Heart left ventricle (tissue), 16 donors: ENCODE results near the gene ADSS1. TPM values are rescaled to one million over a fixed set of nuclear protein-coding genes. Genes with fewer than 3 reads are reported as not detected.
A peak's percentile ranks its signal among the peaks of the same experiment; 100 is the strongest.

Source experiments
- ATAC-seq, 4 donors: fragments of 200-7000 bp; cut with Tn5 transposase; one replicate each; pipeline ENCODE4 v1.9.1; 2020 to 2022; ENCODE audit warnings: moderate library complexity in 4 of 4, mild to moderate bottlenecking in 3 of 4, moderate number of reproducible peaks in 1 of 4
- DNase-seq, 5 donors: peaks; one replicate each; pipeline ENCODE4 v3.0.0-alpha.2; 2020
- H3K27ac ChIP-seq, 12 donors: fragments of 200-600 bp; sonication (generic) in 4 of 12; one replicate each; pipeline versions ENCODE4 v1.5.0 to v1.8.0; 2016 to 2022; ENCODE audit warnings: mild to moderate bottlenecking in 2 of 12
- H3K27me3 ChIP-seq, 9 donors: fragments of 200-600 bp; sonication (generic) in 2 of 9; one replicate each; pipeline versions ENCODE4 v1.5.1 to v1.8.0; 2016 to 2022; ENCODE audit warnings: mild to moderate bottlenecking in 3 of 9
- H3K36me3 ChIP-seq, 9 donors: fragments of 200-600 bp; sonication (generic) in 2 of 9; one replicate each; pipeline versions ENCODE4 v1.5.0 to v1.8.0; 2018 to 2022; ENCODE audit warnings: mild to moderate bottlenecking in 2 of 9
- H3K4me1 ChIP-seq, 12 donors: fragments of 200-600 bp; sonication (generic) in 4 of 12; one replicate each; pipeline versions ENCODE4 v1.5.0 to v1.8.0; 2016 to 2022; ENCODE audit warnings: mild to moderate bottlenecking in 3 of 12
- H3K4me3 ChIP-seq, 12 donors: fragments of 200-600 bp; sonication (generic) in 4 of 12; one replicate each; pipeline versions ENCODE4 v1.5.0 to v1.8.0; 2017 to 2022; ENCODE audit warnings: mild to moderate bottlenecking in 9 of 12, moderate library complexity in 4 of 12
- H3K9me3 ChIP-seq, 12 donors: fragments of 200-600 bp; sonication (generic) in 4 of 12; one replicate each; pipeline versions ENCODE4 v1.5.0 to v1.8.0; 2016 to 2022; ENCODE audit warnings: mild to moderate bottlenecking in 1 of 12
- CTCF ChIP-seq, 12 donors: fragments of 200-600 bp; sonication (generic) in 4 of 12; IDR thresholded peaks; one replicate each; pipeline versions ENCODE4 v1.5.0 to v1.8.0; 2018 to 2022; ENCODE audit warnings: antibody characterized with exemption in 12 of 12, mild to moderate bottlenecking in 5 of 12
- POLR2A ChIP-seq, 2 donors: fragments of 450-650 bp; IDR thresholded peaks; one replicate each; pipeline ENCODE4 v1.6.1; 2017; ENCODE audit warnings: antibody characterized with exemption in 2 of 2, mild to moderate bottlenecking in 2 of 2, moderate library complexity in 2 of 2
- WGBS, 4 donors: extraction: QIAGEN DNeasy Blood & Tissue Kit in 2 of 4; methylation state at CpG; one replicate each; pipeline versions ENCODE4 v1.1.5 to v1.1.7; 2013 to 2018; 5-methylcytosine and 5-hydroxymethylcytosine counted together
- intact Hi-C, 10 donors: fragments of 100-400 bp; cut with DNase I; formaldehyde crosslinking; loops; one replicate each; pipeline versions ENCODE4 v1.11.1 to v1.14.2; 2022
- polyA plus RNA-seq, 2 donors: library from polyadenylated mRNA; stranded (reverse); fragments of 200-250 nt; gene quantifications; one replicate each; pipeline ENCODE4 v1.2.3, GENCODE V29; 2013
- total RNA-seq, 9 donors: library from RNA; depleted of rRNA in 2 of 9; stranded (reverse); fragments of >200 nt in 2 of 9; fragmentation: NEBNext Ultra II Directional in 3 of 9; extraction: Animal tissue kit (Norgen Biotek cat#: 25700) in 3 of 9; gene quantifications; one replicate each; pipeline versions ENCODE4 v1.1.0 to v1.2.4, GENCODE V29; 2016 to 2023
- donor health status: ischemic (EF 13 %, LVEDD 7.1; RV severe dilation, severe dysfunction).
- donor health status: healthy with polysubstance abuse.
- donor health status: DM: no; HTN: yes; CAD: no.
- donor health status: DM: no; HTN: no; CAD: no.
- donor health status: ischemic (EF 25% LVEDD 6.9; RV normal size, moderate dysfunction).
- donor health status: ischemic (EF 25% LVEDD 5.7; RV mildly dilated, moderate dysfunction).
- donor health status: healthy.
- donor health status: DM: yes; HTN: yes; CAD: no.
- donor health status: ischemic (EF 35%, LVEDD 5.7; RV mildly dilated, moderate dysfunction).
- donor health status: nonischemic (EF 11% LVEDD 7.7; RV severe dilation, severe dysfunction).
- donor health status: DM: yes; HTN: yes; CAD: no.
- donor health status: PGD.
- donor health status: ischemic (EF 29% LVEDD 5.4; RV normal size, mild dysfunction).
- donor health status: nonischemic (EF 23%, LVEDD 6.1; RV moderate dilation, normal function).

Gene ADSS1
- total and polyA plus RNA-seq, 11 donors: 64.7 to 258 (median 160) TPM

GRCh38 chr14:104694991-104695659, 28.9 kb upstream of the ADSS1 start:
- no peaks in the 10 kb centered on the region for H3K9me3 ChIP-seq
- TF ChIP-seq CTCF (IDR thresholded peaks at IDR 0.05) (no peak), POLR2A (IDR thresholded peaks at IDR 0.05) (no peak)
- intact Hi-C loops: loop anchor here in 2 of 10 donors (2.0 to 5.0 kb wide), 2 partner anchors 40 to 43 kb away; no protein-coding TSS in a partner anchor
- peak in 4 of 5 donors; percentile 71 to 74 (median 71) for DNase-seq
- H3K27ac ChIP-seq: peak overlapping the region; percentile 11 to 89 (median 79)
- H3K4me3 ChIP-seq: peak overlapping the region in 6 of 12 donors; percentile 1 to 24 (median 6)
- ATAC-seq: peak in 3 of 4 donors; percentile 9 to 41 (median 17)
- peaks cover 27 to 100% (median 93%) of the 10 kb centered on the region in 12 donors for H3K4me1 ChIP-seq
- WGBS, 4 donors: 42 to 57% (median 45%) methylated on average over 10 to 19 of the region's 19 CpGs
- H3K27me3 ChIP-seq: no peaks in the 10 kb centered on the region
- H3K36me3 ChIP-seq: peaks cover 0 to 15% (median 7%) of the 10 kb centered on the region in 9 donors

- peak overlapping the region in 2 of 12 donors; percentile 1 to 4 for H3K4me3 ChIP-seq
- no peaks in the 10 kb centered on the region for H3K27me3 ChIP-seq
- H3K36me3 ChIP-seq: peaks cover 0 to 15% (median 7%) of the 10 kb centered on the region in 9 donors
- H3K4me1 ChIP-seq: peaks cover 27 to 100% (median 92%) of the 10 kb centered on the region in 12 donors
- ATAC-seq (peak in 1 of 4 donors; percentile 52), DNase-seq (no peak)
- TF ChIP-seq POLR2A (IDR thresholded peaks at IDR 0.05) (no peak), CTCF (IDR thresholded peaks at IDR 0.05) (peak in 6 of 12 donors; percentile 19 to 40 (median 32))
- 39 to 60% (median 49%) methylated on average over 6 of the region's 6 CpGs for WGBS, 4 donors
- intact Hi-C loops: loop anchor here in 1 of 10 donors (2.0 kb wide), 1 partner anchor 41 kb away; no protein-coding TSS in a partner anchor
- H3K9me3 ChIP-seq: no peaks in the 10 kb centered on the region
- H3K27ac ChIP-seq: peak overlapping the region in 11 of 12 donors; percentile 70 to 89 (median 81)
Observed at GRCh38 chr14:104695660-104696000, 28.4 kb upstream of the ADSS1 start.

- no peak overlapping the region for H3K4me3 ChIP-seq
Observed at GRCh38 chr14:104696671-104697316, 27.2 kb upstream of the ADSS1 start.

More at GRCh38 chr14:104696671-104697316, 27.2 kb upstream of the ADSS1 start:
- Histone ChIP-seq H3K27me3 (no peaks in the 10 kb centered on the region), H3K36me3 (peaks cover 0 to 18% (median 11%) of the 10 kb centered on the region in 9 donors), H3K9me3 (no peaks in the 10 kb centered on the region), H3K4me1 (peaks cover 27 to 99% (median 84%) of the 10 kb centered on the region in 12 donors), H3K27ac (peak overlapping the region in 9 of 12 donors; percentile 12 to 89 (median 81))
- TF ChIP-seq CTCF (IDR thresholded peaks at IDR 0.05) (no peak), POLR2A (IDR thresholded peaks at IDR 0.05) (no peak)
- no peak for ATAC-seq
- DNase-seq: no peak
- intact Hi-C loops: no loop called here
- 63 to 82% (median 68%) methylated on average over 8 to 14 of the region's 14 CpGs for WGBS, 4 donors
